Measurements from ENCODE around the gene ARF6. TPM values are rescaled to one million over a fixed set of nuclear protein-coding genes. Genes with fewer than 3 reads are reported as not detected.

ARF6 gene
- total RNA-seq, 1 experiment from 2014 or later, result 49.2 TPM

DNA sequence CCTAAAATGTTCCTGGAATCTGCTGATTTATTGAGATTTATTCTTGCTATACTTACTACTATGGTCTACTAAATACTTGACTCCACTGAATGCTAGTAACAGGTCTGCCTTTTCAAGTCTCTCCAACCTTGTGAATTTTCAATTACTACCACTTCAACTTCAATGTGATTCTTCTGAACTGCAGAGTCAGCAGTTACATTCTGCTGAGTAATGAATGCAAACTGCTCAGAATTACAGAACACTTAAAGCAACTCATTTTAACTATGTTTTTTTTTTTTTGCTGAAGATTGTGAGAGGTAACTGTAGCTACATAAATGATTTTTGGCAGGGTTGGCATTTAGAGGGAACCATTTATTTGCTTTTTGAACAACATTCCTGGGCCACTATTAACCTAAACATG is 41.8 kb downstream of the ARF6 start:
- no peaks in the 10 kb centered on the region for H3K9me3 ChIP-seq (ENCODE audit: control insufficient read depth, low read depth, low read length)
- H3K79me2 ChIP-seq (ENCODE audit: insufficient read depth, low read length), result no peaks in the 10 kb centered on the region
- H2BK20ac ChIP-seq (ENCODE audit: low read depth, low read length, poor library complexity, severe bottlenecking), result no peak overlapping the region
- no peak overlapping the region for H3K56ac ChIP-seq (ENCODE audit: insufficient read length, low read depth, low read length)
- H3K23ac ChIP-seq (ENCODE audit: insufficient read length, low read depth, low read length), result no peak overlapping the region
- no peak overlapping the region for H2BK15ac ChIP-seq (ENCODE audit: low read depth, low read length)
- no peaks in the 10 kb centered on the region for H3K23me2 ChIP-seq (ENCODE audit: insufficient read length, low read depth, low read length, poor library complexity, severe bottlenecking)
- no peak overlapping the region for H3K9ac ChIP-seq (ENCODE audit: extremely low read depth, insufficient read length, low read length)
- Mint-ChIP-seq H3K27ac (no peak overlapping the region), H3K4me3 (no peak overlapping the region), H3K4me1 (peaks cover 9 to 13% of the 10 kb centered on the region in 2 experiments), H3K9me3 (peaks cover 23 to 29% of the 10 kb centered on the region in 2 experiments), H3K36me3 (ENCODE audit: insufficient read depth in 1 of 3, low read depth in 3 of 3) (peaks cover 17 to 25% (median 22%) of the 10 kb centered on the region in 3 experiments), H3K27me3 (ENCODE audit: low read depth) (no peaks in the 10 kb centered on the region; the same call in 1 of the 2 replicates)
- no peak overlapping the region for H2AK5ac ChIP-seq (ENCODE audit: insufficient read length, low read length)
- TF ChIP-seq, protein P1, sequence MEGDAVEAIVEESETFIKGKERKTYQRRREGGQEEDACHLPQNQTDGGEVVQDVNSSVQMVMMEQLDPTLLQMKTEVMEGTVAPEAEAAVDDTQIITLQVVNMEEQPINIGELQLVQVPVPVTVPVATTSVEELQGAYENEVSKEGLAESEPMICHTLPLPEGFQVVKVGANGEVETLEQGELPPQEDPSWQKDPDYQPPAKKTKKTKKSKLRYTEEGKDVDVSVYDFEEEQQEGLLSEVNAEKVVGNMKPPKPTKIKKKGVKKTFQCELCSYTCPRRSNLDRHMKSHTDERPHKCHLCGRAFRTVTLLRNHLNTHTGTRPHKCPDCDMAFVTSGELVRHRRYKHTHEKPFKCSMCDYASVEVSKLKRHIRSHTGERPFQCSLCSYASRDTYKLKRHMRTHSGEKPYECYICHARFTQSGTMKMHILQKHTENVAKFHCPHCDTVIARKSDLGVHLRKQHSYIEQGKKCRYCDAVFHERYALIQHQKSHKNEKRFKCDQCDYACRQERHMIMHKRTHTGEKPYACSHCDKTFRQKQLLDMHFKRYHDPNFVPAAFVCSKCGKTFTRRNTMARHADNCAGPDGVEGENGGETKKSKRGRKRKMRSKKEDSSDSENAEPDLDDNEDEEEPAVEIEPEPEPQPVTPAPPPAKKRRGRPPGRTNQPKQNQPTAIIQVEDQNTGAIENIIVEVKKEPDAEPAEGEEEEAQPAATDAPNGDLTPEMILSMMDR (conservative IDR thresholded peaks at IDR 0.05), result no peak
- H3K27me3 ChIP-seq (ENCODE audit: insufficient read depth, low read length), result no peaks in the 10 kb centered on the region
- no peak overlapping the region for H2BK120ac ChIP-seq (ENCODE audit: low read depth, low read length, poor library complexity, severe bottlenecking)
- H4K91ac ChIP-seq (ENCODE audit: insufficient read length, low read depth, low read length), result no peak overlapping the region
- H3K4me2 ChIP-seq (ENCODE audit: insufficient read depth, insufficient read length, low read length), result no peak overlapping the region
- H3K79me1 ChIP-seq (ENCODE audit: insufficient read depth, low read depth, low read length, poor library complexity, severe bottlenecking), result no peaks in the 10 kb centered on the region
- H4K20me1 ChIP-seq (ENCODE audit: control insufficient read depth, insufficient read depth, insufficient read length), result no peaks in the 10 kb centered on the region
- H3K27ac ChIP-seq (ENCODE audit: insufficient read length, low read depth, low read length), result no peak overlapping the region
- no peak overlapping the region for H2BK12ac ChIP-seq (ENCODE audit: insufficient read length, low read depth, low read length)
- no peak overlapping the region for H3K14ac ChIP-seq (ENCODE audit: insufficient read depth, low read length)
- DNase-seq, result no peak
- no peak overlapping the region for H3T11ph ChIP-seq (ENCODE audit: low read length)
- H4K8ac ChIP-seq (replicated peaks; ENCODE audit: insufficient read length, low read depth, low read length), result no peak overlapping the region
- no peak overlapping the region for H2BK5ac ChIP-seq (ENCODE audit: insufficient read length, low read length)
- H3K4ac ChIP-seq (ENCODE audit: low read depth, low read length), result no peak overlapping the region
- no peak overlapping the region for H3K18ac ChIP-seq (ENCODE audit: insufficient read length, low read depth, low read length)
- no peak overlapping the region for H2AFZ ChIP-seq (ENCODE audit: low read length)
- no peaks in the 10 kb centered on the region for H3K4me1 ChIP-seq (ENCODE audit: insufficient read depth, low read length)
- no peak overlapping the region for H4K5ac ChIP-seq (ENCODE audit: insufficient read length, low read depth, low read length)
